Measurements from ENCODE around the gene TGFBR1. TPM values are rescaled to one million over a fixed set of nuclear protein-coding genes. Genes with fewer than 3 reads are reported as not detected.

Gene TGFBR1
- total RNA-seq, 1 donor from 2014 or later, result 203 TPM

- H3K4me3 Mint-ChIP-seq (ENCODE audit: unreplicated experiment), result no peak overlapping the region
- peaks cover 20% of the 10 kb centered on the region for H3K36me3 Mint-ChIP-seq (ENCODE audit: low read depth, unreplicated experiment)
- Histone ChIP-seq H3K4me3 (ENCODE audit: insufficient read depth, low read depth, low read length) (no peak overlapping the region), H3K27ac (ENCODE audit: low read depth, low read length) (no peak overlapping the region), H3K79me2 (ENCODE audit: insufficient read depth, low read length) (peaks cover 39% of the 10 kb centered on the region), H3K4me2 (ENCODE audit: low read length) (no peak overlapping the region), H3K9ac (ENCODE audit: low read length) (no peak overlapping the region), H3K9me3 (ENCODE audit: insufficient read depth, low read depth, low read length) (no peaks in the 10 kb centered on the region), H3K4me1 (ENCODE audit: insufficient read depth, low read length) (peaks cover 8% of the 10 kb centered on the region), H4K20me1 (ENCODE audit: insufficient read depth, low read length) (peaks cover 47% of the 10 kb centered on the region), H3K27me3 (ENCODE audit: insufficient read depth, low read length) (no peaks in the 10 kb centered on the region), H3K36me3 (ENCODE audit: insufficient read depth, low read length) (peaks cover 3% of the 10 kb centered on the region), H2AFZ (ENCODE audit: low read depth, low read length) (no peak overlapping the region)
- no peaks in the 10 kb centered on the region for H3K27me3 Mint-ChIP-seq (ENCODE audit: low read depth, unreplicated experiment)
- no peaks in the 10 kb centered on the region for H3K9me3 Mint-ChIP-seq (ENCODE audit: unreplicated experiment)
- FAIRE-seq (no peak), DNase-seq (ENCODE audit: low read depth) (no peak)
- H3K27ac Mint-ChIP-seq (ENCODE audit: unreplicated experiment), result no peak overlapping the region
- peaks cover 36% of the 10 kb centered on the region for H3K4me1 Mint-ChIP-seq (ENCODE audit: low read depth, unreplicated experiment)
- TF ChIP-seq CTCF (IDR thresholded peaks at IDR 0.05; ENCODE audit: insufficient read depth, low read depth, low read length) (no peak), EZH2 (IDR thresholded peaks at IDR 0.05; ENCODE audit: insufficient read depth, low read length) (no peak)
Measured at GRCh38 chr9:99133145-99133544, 28.2 kb downstream of the TGFBR1 start.

GRCh38 chr9:99134893-99135341 lies 30.0 kb downstream of the TGFBR1 start:
- Histone ChIP-seq H3K79me2 (ENCODE audit: insufficient read depth, low read length) (peaks cover 26% of the 10 kb centered on the region), H3K27me3 (ENCODE audit: insufficient read depth, low read length) (no peaks in the 10 kb centered on the region), H3K9ac (ENCODE audit: low read length) (no peak overlapping the region), H3K4me2 (ENCODE audit: low read length) (peak overlapping the region; percentile 26), H3K4me3 (ENCODE audit: insufficient read depth, low read depth, low read length) (no peak overlapping the region), H3K4me1 (ENCODE audit: insufficient read depth, low read length) (peaks cover 8% of the 10 kb centered on the region), H3K36me3 (ENCODE audit: insufficient read depth, low read length) (peaks cover 3% of the 10 kb centered on the region), H3K9me3 (ENCODE audit: insufficient read depth, low read depth, low read length) (no peaks in the 10 kb centered on the region), H4K20me1 (ENCODE audit: insufficient read depth, low read length) (peaks cover 36% of the 10 kb centered on the region), H2AFZ (ENCODE audit: low read depth, low read length) (no peak overlapping the region), H3K27ac (ENCODE audit: low read depth, low read length) (no peak overlapping the region)
- H3K4me1 Mint-ChIP-seq (ENCODE audit: low read depth, unreplicated experiment), result peaks cover 28% of the 10 kb centered on the region
- H3K9me3 Mint-ChIP-seq (ENCODE audit: unreplicated experiment), result no peaks in the 10 kb centered on the region
- TF ChIP-seq CTCF (IDR thresholded peaks at IDR 0.05; ENCODE audit: insufficient read depth, low read depth, low read length) (no peak), EZH2 (IDR thresholded peaks at IDR 0.05; ENCODE audit: insufficient read depth, low read length) (no peak)
- H3K36me3 Mint-ChIP-seq (ENCODE audit: low read depth, unreplicated experiment), result peaks cover 15% of the 10 kb centered on the region
- no peak overlapping the region for H3K4me3 Mint-ChIP-seq (ENCODE audit: unreplicated experiment)
- H3K27ac Mint-ChIP-seq (ENCODE audit: unreplicated experiment), result no peak overlapping the region
- no peaks in the 10 kb centered on the region for H3K27me3 Mint-ChIP-seq (ENCODE audit: low read depth, unreplicated experiment)
- FAIRE-seq (peak; percentile 5), DNase-seq (ENCODE audit: low read depth) (peak; percentile 84)

- Histone ChIP-seq H3K79me2 (ENCODE audit: insufficient read depth, low read length) (peaks cover 22% of the 10 kb centered on the region), H3K4me3 (ENCODE audit: insufficient read depth, low read depth, low read length) (no peak overlapping the region), H3K9me3 (ENCODE audit: insufficient read depth, low read depth, low read length) (no peaks in the 10 kb centered on the region), H3K27me3 (ENCODE audit: insufficient read depth, low read length) (no peaks in the 10 kb centered on the region), H3K4me1 (ENCODE audit: insufficient read depth, low read length) (peaks cover 8% of the 10 kb centered on the region), H4K20me1 (ENCODE audit: insufficient read depth, low read length) (peaks cover 39% of the 10 kb centered on the region), H3K4me2 (ENCODE audit: low read length) (no peak overlapping the region), H2AFZ (ENCODE audit: low read depth, low read length) (no peak overlapping the region), H3K9ac (ENCODE audit: low read length) (no peak overlapping the region), H3K36me3 (ENCODE audit: insufficient read depth, low read length) (peaks cover 3% of the 10 kb centered on the region), H3K27ac (ENCODE audit: low read depth, low read length) (no peak overlapping the region)
- Mint-ChIP-seq H3K27me3 (ENCODE audit: low read depth, unreplicated experiment) (no peaks in the 10 kb centered on the region), H3K4me1 (ENCODE audit: low read depth, unreplicated experiment) (peaks cover 29% of the 10 kb centered on the region), H3K36me3 (ENCODE audit: low read depth, unreplicated experiment) (peaks cover 16% of the 10 kb centered on the region), H3K9me3 (ENCODE audit: unreplicated experiment) (no peaks in the 10 kb centered on the region), H3K27ac (ENCODE audit: unreplicated experiment) (no peak overlapping the region), H3K4me3 (ENCODE audit: unreplicated experiment) (no peak overlapping the region)
- FAIRE-seq (no peak), DNase-seq (ENCODE audit: low read depth) (no peak)
- no peak for TF ChIP-seq EZH2 (IDR thresholded peaks at IDR 0.05; ENCODE audit: insufficient read depth, low read length)
- no peak for TF ChIP-seq CTCF (IDR thresholded peaks at IDR 0.05; ENCODE audit: insufficient read depth, low read depth, low read length)
Measured at GRCh38 chr9:99135456-99135855, 30.5 kb downstream of the TGFBR1 start.
